ENCODE measurements around the gene ALPL. TPM values are rescaled to one million over a fixed set of nuclear protein-coding genes. Genes with fewer than 3 reads are reported as not detected.

The ALPL gene
- polyA plus RNA-seq, 1 donor from 2014 or later = 0.42 TPM

- no peak for TF ChIP-seq SMC3 (conservative IDR thresholded peaks at IDR 0.05; ENCODE audit: poor library complexity)
- TF ChIP-seq RAD21 (conservative IDR thresholded peaks at IDR 0.05) = no peak
- H3K4me2 ChIP-seq (ENCODE audit: low read length) = no peak overlapping the region
- H3K79me2 ChIP-seq (replicated peaks; ENCODE audit: insufficient read depth, low read length) = no peaks in the 10 kb centered on the region
- H3K9me3 ChIP-seq (ENCODE audit: low read length) = no peaks in the 10 kb centered on the region
- H3K27ac ChIP-seq (ENCODE audit: low read length) = no peak overlapping the region
- no peak overlapping the region for H3K4me3 ChIP-seq (ENCODE audit: low read length)
- no peaks in the 10 kb centered on the region for H3K9me2 ChIP-seq (ENCODE audit: insufficient read depth, low read length)
- no peaks in the 10 kb centered on the region for H4K20me1 ChIP-seq (ENCODE audit: insufficient read depth)
- no peaks in the 10 kb centered on the region for H3K27me3 ChIP-seq (ENCODE audit: insufficient read depth, low read depth, low read length)
- no peaks in the 10 kb centered on the region for H3K36me3 ChIP-seq (ENCODE audit: insufficient read depth, low read length)
- no peak overlapping the region for H3K9ac ChIP-seq (ENCODE audit: low read length)
- no peaks in the 10 kb centered on the region for H3F3A ChIP-seq (ENCODE audit: insufficient read depth, low read length, poor library complexity, severe bottlenecking)
- no peak overlapping the region for H2AFZ ChIP-seq (ENCODE audit: low read depth, low read length)
These were observed 75.8 kb downstream of the ALPL start for GRCh38 chr1:21585037-21585436.

- H2AFZ ChIP-seq (ENCODE audit: low read depth, low read length) = no peak overlapping the region
- H3K9me3 ChIP-seq (ENCODE audit: low read length) = no peaks in the 10 kb centered on the region
- H3K79me2 ChIP-seq (replicated peaks; ENCODE audit: insufficient read depth, low read length) = no peaks in the 10 kb centered on the region
- no peaks in the 10 kb centered on the region for H3K27me3 ChIP-seq (ENCODE audit: insufficient read depth, low read depth, low read length)
- no peaks in the 10 kb centered on the region for H3F3A ChIP-seq (ENCODE audit: insufficient read depth, low read length, poor library complexity, severe bottlenecking)
- H3K9me2 ChIP-seq (ENCODE audit: insufficient read depth, low read length) = no peaks in the 10 kb centered on the region
- H3K27ac ChIP-seq (ENCODE audit: low read length) = no peak overlapping the region
- H3K4me2 ChIP-seq (ENCODE audit: low read length) = no peak overlapping the region
- TF ChIP-seq SMC3 (conservative IDR thresholded peaks at IDR 0.05; ENCODE audit: poor library complexity) (no peak), MXI1 (conservative IDR thresholded peaks at IDR 0.05; ENCODE audit: poor library complexity, severe bottlenecking) (no peak), EZH2 (IDR thresholded peaks at IDR 0.05; ENCODE audit: borderline replicate concordance, insufficient read depth, low read length, poor library complexity, severe bottlenecking) (no peak), POLR2AphosphoS5 (IDR thresholded peaks at IDR 0.05) (no peak), EP300 (conservative IDR thresholded peaks at IDR 0.05; ENCODE audit: poor library complexity, severe bottlenecking) (no peak), CTCF (IDR thresholded peaks at IDR 0.05; ENCODE audit: poor library complexity, severe bottlenecking) (no peak), REST (IDR thresholded peaks at IDR 0.05; ENCODE audit: borderline replicate concordance) (no peak), TAF1 (IDR thresholded peaks at IDR 0.05; ENCODE audit: low read depth) (no peak), RAD21 (conservative IDR thresholded peaks at IDR 0.05) (no peak)
- H4K20me1 ChIP-seq (ENCODE audit: insufficient read depth) = no peaks in the 10 kb centered on the region
- no peaks in the 10 kb centered on the region for H3K36me3 ChIP-seq (ENCODE audit: insufficient read depth, low read length)
- H3K4me3 ChIP-seq (ENCODE audit: low read length) = no peak overlapping the region
- no peak overlapping the region for H3K9ac ChIP-seq (ENCODE audit: low read length)
These were observed 77.0 kb downstream of the ALPL start for GRCh38 chr1:21586222-21586621.

All from neural cell (in vitro differentiated cells).